HEK293T (cell line): ENCODE measurements around the gene GOLGA6D.
"Not testable (repeated sequence)": the region's sequence is repeated elsewhere in the genome, so short reads cannot be mapped to it uniquely, and the experiment has no call there.

Experiments
- BHLHE40 ChIP-seq: fragments of 450-650 bp; IDR thresholded peaks from 2 replicates; pipeline ENCODE4 v1.6.1; 2016; ENCODE audit warnings: mild to moderate bottlenecking, moderate library complexity, borderline replicate concordance
- FOXM1 ChIP-seq: fragments of 450-650 bp; IDR thresholded peaks from 2 replicates; pipeline ENCODE4 v1.6.1; 2017; ENCODE audit warnings: mild to moderate bottlenecking, borderline replicate concordance
- SP1 ChIP-seq: fragments of 450-650 bp; IDR thresholded peaks from 2 replicates; pipeline ENCODE4 v1.6.1; 2017

DNA sequence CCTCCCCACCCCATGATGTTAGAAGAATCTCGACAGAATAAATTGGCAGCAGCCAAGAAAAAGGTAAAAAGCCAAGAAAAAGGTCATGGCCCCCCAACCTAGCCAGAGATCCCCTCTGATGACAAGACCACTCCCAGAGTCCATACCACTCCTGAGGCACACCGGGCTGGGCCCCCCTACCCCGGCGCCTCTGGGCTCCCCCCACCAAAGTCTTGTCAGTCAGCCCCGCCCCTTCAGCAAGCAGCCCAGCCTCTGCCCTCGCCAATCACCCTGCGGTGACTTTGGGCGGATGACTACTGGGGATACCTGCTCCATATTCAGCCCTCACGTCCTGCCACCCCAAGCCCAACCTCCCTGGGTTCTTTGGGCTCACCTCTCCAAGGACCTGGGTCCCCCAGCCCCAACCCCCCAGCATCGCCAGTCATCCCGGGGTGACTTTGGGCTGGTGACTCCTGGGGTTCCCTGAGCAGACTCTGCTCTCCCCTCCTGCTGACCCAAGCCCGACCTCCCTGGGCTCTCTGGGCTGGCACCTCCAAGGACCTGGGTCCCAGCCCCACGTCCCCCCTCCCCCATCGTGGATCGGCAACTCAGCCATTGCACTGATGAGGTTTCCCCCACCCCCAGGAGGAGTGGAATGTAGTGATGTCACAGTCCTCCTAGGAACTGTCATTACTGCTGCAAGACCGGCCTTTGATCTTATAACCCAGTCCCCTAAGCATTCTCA lies 23.9 kb upstream of the GOLGA6D start:
- not testable (repeated sequence) for TF ChIP-seq SP1, BHLHE40, FOXM1
